HG03064 (cell line): ENCODE data around the gene TMEM135.

ENCODE experiments used
- ATAC-seq: cut with Tn5 transposase; IDR thresholded peaks from one replicate; pipeline ENCODE4 v1.9.1; 2021; ENCODE audit warnings: low read depth; ENCODE audit not compliant: unreplicated experiment

The TMEM135 gene

GRCh38 chr11:87339416-87339815 is 301.7 kb downstream of the TMEM135 start:
- no peak for ATAC-seq

GRCh38 chr11:87347441-87347840 is 309.7 kb downstream of the TMEM135 start:
- no peak for ATAC-seq

GRCh38 chr11:87347854-87348253 is 310.1 kb downstream of the TMEM135 start:
- ATAC-seq, result no peak

GRCh38 chr11:87351676-87352075 is 313.9 kb downstream of the TMEM135 start:
- ATAC-seq, result no peak

- ATAC-seq, result peak; percentile 86
Observed at GRCh38 chr11:87352759-87353707, 315.3 kb downstream of the TMEM135 start.

- no peak for ATAC-seq
Observed at GRCh38 chr11:87353771-87354345, 316.1 kb downstream of the TMEM135 start.

- ATAC-seq, result no peak
Observed at GRCh38 chr11:87355596-87355995, 317.9 kb downstream of the TMEM135 start.

GRCh38 chr11:87356428-87356827 is 318.7 kb downstream of the TMEM135 start:
- no peak for ATAC-seq

GRCh38 chr11:87358461-87358860 is 320.7 kb downstream of the TMEM135 start:
- ATAC-seq, result no peak

- no peak for ATAC-seq
Observed at GRCh38 chr11:87359401-87359800, 321.7 kb downstream of the TMEM135 start.

GRCh38 chr11:87361891-87362290 is 324.2 kb downstream of the TMEM135 start:
- ATAC-seq, result no peak

- ATAC-seq, result no peak
Observed at GRCh38 chr11:87366346-87366745, 328.6 kb downstream of the TMEM135 start.

- ATAC-seq, result no peak
Observed at GRCh38 chr11:87366763-87367405, 329.1 kb downstream of the TMEM135 start.

GRCh38 chr11:87368151-87368550 is 330.4 kb downstream of the TMEM135 start:
- ATAC-seq, result no peak

GRCh38 chr11:87368858-87369480 is 331.2 kb downstream of the TMEM135 start:
- no peak for ATAC-seq

GRCh38 chr11:87369888-87370287 is 332.2 kb downstream of the TMEM135 start:
- ATAC-seq, result no peak

GRCh38 chr11:87372065-87372464 is 334.3 kb downstream of the TMEM135 start:
- ATAC-seq, result no peak
